Ovary (tissue), 3 donors: ENCODE data around the gene RNF123.

Source experiments
- EP300 ChIP-seq: sonication (generic); formaldehyde crosslinking; IDR thresholded peaks from one replicate; pipeline ENCODE4 v1.6.1; 2017; ENCODE audit warnings: antibody characterized with exemption
- POLR2A ChIP-seq: fragments of 450-650 bp; IDR thresholded peaks from one replicate; pipeline ENCODE4 v1.6.1; 2017; ENCODE audit warnings: antibody characterized with exemption, mild to moderate bottlenecking, moderate library complexity
- TF ChIP-seq, protein P1 (sequence below), 3 donors: fragments of 450-650 bp in 2 of 3; fragments of 200-600 bp in 1 of 3; IDR thresholded peaks; one replicate each; pipeline versions ENCODE4 v1.5.1 to v1.8.0; 2016 to 2022; ENCODE audit warnings: antibody characterized with exemption in 3 of 3, mild to moderate bottlenecking in 1 of 3
- donor health status: DM: no; HTN: no; CAD: no.

DNA sequence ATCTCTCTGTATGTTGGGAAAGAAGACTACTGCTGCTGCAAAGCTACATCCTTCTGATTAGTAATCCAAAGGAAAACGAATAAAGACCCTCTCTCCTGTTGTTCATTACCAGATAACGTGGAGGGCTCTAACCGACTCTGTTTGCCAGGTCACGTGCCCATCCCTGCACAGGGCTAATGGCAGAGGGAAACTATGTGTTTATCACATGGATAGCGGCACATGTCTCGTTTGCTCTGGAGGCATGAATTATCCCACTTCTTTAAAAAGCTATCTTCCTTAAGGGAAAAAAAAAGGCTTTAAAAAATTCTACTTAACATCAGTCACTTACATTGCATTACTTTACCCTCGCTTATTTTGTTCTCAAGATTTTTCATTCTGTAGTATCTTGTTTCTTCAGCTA lies 48.1 kb upstream of the RNF123 start:
- TF ChIP-seq, protein P1, sequence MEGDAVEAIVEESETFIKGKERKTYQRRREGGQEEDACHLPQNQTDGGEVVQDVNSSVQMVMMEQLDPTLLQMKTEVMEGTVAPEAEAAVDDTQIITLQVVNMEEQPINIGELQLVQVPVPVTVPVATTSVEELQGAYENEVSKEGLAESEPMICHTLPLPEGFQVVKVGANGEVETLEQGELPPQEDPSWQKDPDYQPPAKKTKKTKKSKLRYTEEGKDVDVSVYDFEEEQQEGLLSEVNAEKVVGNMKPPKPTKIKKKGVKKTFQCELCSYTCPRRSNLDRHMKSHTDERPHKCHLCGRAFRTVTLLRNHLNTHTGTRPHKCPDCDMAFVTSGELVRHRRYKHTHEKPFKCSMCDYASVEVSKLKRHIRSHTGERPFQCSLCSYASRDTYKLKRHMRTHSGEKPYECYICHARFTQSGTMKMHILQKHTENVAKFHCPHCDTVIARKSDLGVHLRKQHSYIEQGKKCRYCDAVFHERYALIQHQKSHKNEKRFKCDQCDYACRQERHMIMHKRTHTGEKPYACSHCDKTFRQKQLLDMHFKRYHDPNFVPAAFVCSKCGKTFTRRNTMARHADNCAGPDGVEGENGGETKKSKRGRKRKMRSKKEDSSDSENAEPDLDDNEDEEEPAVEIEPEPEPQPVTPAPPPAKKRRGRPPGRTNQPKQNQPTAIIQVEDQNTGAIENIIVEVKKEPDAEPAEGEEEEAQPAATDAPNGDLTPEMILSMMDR (IDR thresholded peaks at IDR 0.05) = no peak
- TF ChIP-seq POLR2A (no peak), EP300 (no peak)
